H1 (cell line): ENCODE measurements around the gene DISC1. TPM values are rescaled to one million over a fixed set of nuclear protein-coding genes. Genes with fewer than 3 reads are reported as not detected.

Source experiments
- CTCF ChIA-PET: fragments of 300-600 bp; sonication (Branson Sonifier 250); formaldehyde crosslinking; loops from one replicate; lab custom pipeline; 2021; ENCODE audit not compliant: partially characterized antibody; lab: Charles Lee
- POLR2A ChIA-PET: fragments of 300-600 bp; sonication (Branson Sonifier 250); formaldehyde crosslinking; loops from one replicate; lab custom pipeline; 2021; ENCODE audit warnings: inconsistent platforms; ENCODE audit not compliant: partially characterized antibody; lab: Charles Lee
- DNase-seq, 2 experiments: peaks; one replicate each; pipeline versions ENCODE4 v3.0.0 to v3.0.0-alpha.2; 2010 to 2022; ENCODE audit warnings: low spot score in 2 of 2, low read depth in 1 of 2, mixed read lengths in 1 of 2
- FAIRE-seq: peaks from 2 replicates; lab custom pipeline; 2011; peaks lifted over from hg19 to GRCh38; lab: Jason Lieb, UNC
- H2AFZ ChIP-seq: 2 replicates; pipeline ENCODE4 v1.8.1; 2012; ENCODE audit warnings: low read length, inconsistent platforms
- H2AK5ac ChIP-seq: 2 replicates; pipeline ENCODE4 v1.6.1; 2013; ENCODE audit warnings: low read depth, low read length
- H2BK120ac ChIP-seq: replicated peaks from 2 replicates; pipeline ENCODE3; 2013; ENCODE audit warnings: low read depth, low read length, inconsistent platforms
- H2BK12ac ChIP-seq: 2 replicates; pipeline ENCODE4 v1.6.1; 2013; ENCODE audit warnings: low read depth, low read length
- H2BK15ac ChIP-seq: 2 replicates; pipeline ENCODE4 v1.6.1; 2013; ENCODE audit warnings: low read length
- H2BK20ac ChIP-seq: 2 replicates; pipeline ENCODE4 v1.6.1; 2013; ENCODE audit warnings: low read length
- H2BK5ac ChIP-seq: 2 replicates; pipeline ENCODE4 v1.6.1; 2013; ENCODE audit warnings: low read depth, low read length
- H3K14ac ChIP-seq: 2 replicates; pipeline ENCODE4 v1.6.1; 2013; ENCODE audit warnings: inconsistent platforms; ENCODE audit not compliant: insufficient read length
- H3K18ac ChIP-seq: 2 replicates; pipeline ENCODE4 v1.6.1; 2013; ENCODE audit warnings: low read length; ENCODE audit errors: extremely low read depth
- H3K23ac ChIP-seq: 2 replicates; pipeline ENCODE4 v1.6.1; 2013; ENCODE audit warnings: inconsistent platforms; ENCODE audit not compliant: insufficient read length
- H3K23me2 ChIP-seq: 2 replicates; pipeline ENCODE4 v1.6.1; 2013; ENCODE audit warnings: low read depth, low read length
- H3K27ac ChIP-seq: 2 replicates; pipeline ENCODE4 v1.6.1; 2011; ENCODE audit warnings: low read depth, low read length, inconsistent platforms
- H3K27me3 ChIP-seq, 4 experiments: replicated peaks in 1 of 4; 1 replicate in 1 of 4; 2 replicates in 3 of 4; pipeline versions ENCODE4 v1.6.1 to v1.8.1; 2011 to 2013; ENCODE audit warnings: low read length in 3 of 4, mild to moderate bottlenecking in 3 of 4, inconsistent platforms in 2 of 4, mixed read lengths in 2 of 4, moderate library complexity in 1 of 4; ENCODE audit not compliant: control insufficient read depth in 3 of 4, insufficient read depth in 3 of 4; ENCODE audit errors: extremely low read depth in 1 of 4
- H3K36me3 ChIP-seq, 4 experiments: 2 replicates each; pipeline versions ENCODE4 v1.6.1 to v1.8.1; 2011 to 2013; ENCODE audit warnings: mild to moderate bottlenecking in 4 of 4, low read length in 3 of 4, moderate library complexity in 2 of 4, control low read depth in 1 of 4, inconsistent platforms in 1 of 4; ENCODE audit not compliant: insufficient read depth in 4 of 4, control insufficient read depth in 2 of 4
- H3K4ac ChIP-seq: replicated peaks from 2 replicates; pipeline ENCODE3; 2013; ENCODE audit warnings: low read length, low read depth, mixed read lengths, inconsistent platforms; ENCODE audit not compliant: insufficient read length
- H3K4me1 ChIP-seq, 4 experiments: replicated peaks in 1 of 4; 1 replicate in 1 of 4; 2 replicates in 3 of 4; pipeline versions ENCODE4 v1.6.1 to v1.8.1; 2011 to 2013; ENCODE audit warnings: low read length in 3 of 4, inconsistent platforms in 2 of 4, mixed read lengths in 1 of 4; ENCODE audit not compliant: insufficient read depth in 4 of 4, control insufficient read depth in 3 of 4
- H3K4me2 ChIP-seq, 2 experiments: 2 replicates each; pipeline versions ENCODE4 v1.6.1 to v1.8.1; 2011 to 2013; ENCODE audit warnings: low read depth in 2 of 2, low read length in 2 of 2, control low read depth in 1 of 2, inconsistent platforms in 1 of 2, mild to moderate bottlenecking in 1 of 2; ENCODE audit not compliant: insufficient read depth in 1 of 2
- H3K4me3 ChIP-seq, 4 experiments: fragments of 200-600, 300-600 bp in 1 of 4; sonication (generic), shearing (Covaris generic), sonication (Bioruptor Twin) in 1 of 4; 2 replicates each; pipeline versions ENCODE4 v1.5.1 to v1.8.1; 2011 to 2016; ENCODE audit warnings: low read length in 4 of 4, low read depth in 3 of 4, control low read depth in 2 of 4, inconsistent platforms in 2 of 4, mild to moderate bottlenecking in 2 of 4, mixed read lengths in 1 of 4, moderate library complexity in 1 of 4; ENCODE audit not compliant: insufficient read depth in 2 of 4; ENCODE audit errors: extremely low read depth in 1 of 4
- H3K56ac ChIP-seq: replicated peaks from 2 replicates; pipeline ENCODE3; 2013; ENCODE audit warnings: low read depth, mild to moderate bottlenecking, mixed read lengths, low read length, inconsistent platforms; ENCODE audit not compliant: insufficient read length
- H3K79me1 ChIP-seq: 2 replicates; pipeline ENCODE4 v1.6.1; 2013; ENCODE audit warnings: low read depth, low read length, control low read depth
- H3K79me2 ChIP-seq, 2 experiments: 2 replicates each; pipeline versions ENCODE4 v1.6.1 to v1.8.1; 2012 to 2013; ENCODE audit warnings: low read length in 2 of 2, mild to moderate bottlenecking in 2 of 2, inconsistent platforms in 1 of 2; ENCODE audit not compliant: insufficient read depth in 2 of 2, control insufficient read depth in 1 of 2
- H3K9ac ChIP-seq, 4 experiments: replicated peaks in 1 of 4; 1 replicate in 1 of 4; 2 replicates in 3 of 4; pipeline versions ENCODE4 v1.6.1 to v1.8.1; 2011 to 2013; ENCODE audit warnings: low read depth in 3 of 4, low read length in 3 of 4, control low read depth in 2 of 4, mild to moderate bottlenecking in 2 of 4, moderate library complexity in 2 of 4, inconsistent platforms in 1 of 4; ENCODE audit errors: extremely low read depth in 1 of 4
- H3K9me3 ChIP-seq, 2 experiments: 2 replicates each; pipeline versions ENCODE4 v1.6.1 to v1.8.1; 2012 to 2013; ENCODE audit warnings: mild to moderate bottlenecking in 2 of 2, moderate library complexity in 2 of 2, control low read depth in 1 of 2, inconsistent platforms in 1 of 2, low read depth in 1 of 2, low read length in 1 of 2, mixed read lengths in 1 of 2; ENCODE audit not compliant: insufficient read depth in 2 of 2
- H4K20me1 ChIP-seq, 2 experiments: replicated peaks in 1 of 2; 2 replicates each; pipeline versions ENCODE3 to v1.8.1; 2011 to 2013; ENCODE audit warnings: inconsistent platforms in 2 of 2, low read length in 2 of 2, mild to moderate bottlenecking in 1 of 2; ENCODE audit not compliant: insufficient read depth in 2 of 2, control insufficient read depth in 1 of 2
- H4K5ac ChIP-seq: 2 replicates; pipeline ENCODE4 v1.6.1; 2013; ENCODE audit warnings: low read length, low read depth, mixed read lengths, inconsistent platforms; ENCODE audit not compliant: insufficient read length
- H4K8ac ChIP-seq: 2 replicates; pipeline ENCODE4 v1.8.0; 2013; ENCODE audit warnings: mild to moderate bottlenecking, moderate library complexity, low read length, inconsistent platforms; ENCODE audit not compliant: insufficient read depth; ENCODE audit errors: extremely low read depth
- H4K91ac ChIP-seq: replicated peaks from 2 replicates; pipeline ENCODE3; 2013; ENCODE audit warnings: low read length, mixed read lengths, inconsistent platforms; ENCODE audit not compliant: insufficient read length
- TAF1 ChIP-seq: IDR thresholded peaks from 2 replicates; pipeline ENCODE4 v1.6.1; 2011; ENCODE audit warnings: mild to moderate bottlenecking, low read depth, low read length
- polyA plus RNA-seq, 7 experiments: library from polyadenylated mRNA; depleted of rRNA in 3 of 7; stranded (reverse) in 5 of 7; unstranded in 2 of 7; fragments of >200 nt in 5 of 7; fragments of 200-250 nt in 2 of 7; gene quantifications; 1 replicate in 5 of 7; 2 replicates in 1 of 7; 4 replicates in 1 of 7; pipeline versions ENCODE4 v1.2.1 to v1.2.3, GENCODE V29; 2011 to 2013; ENCODE audit warnings: missing spikeins in 2 of 7, mixed read lengths in 2 of 7
- total RNA-seq: library from RNA; stranded (reverse); fragmentation: NEBNext Ultra II Directional; extraction: Animal tissue kit (Norgen Biotek cat#: 25700); gene quantifications from 2 replicates; pipeline ENCODE4 v1.2.1, GENCODE V29; 2021

DISC1 gene
- total and polyA plus RNA-seq, 2 of the 8 experiments (the other 6 are each of a cell fraction or from before 2014, with no cell fraction given) = 1.1 to 3.5 TPM

GRCh38 chr1:231714440-231714839 lies 87.8 kb downstream of the DISC1 start:
- Histone ChIP-seq H3K79me2 (no peaks in the 10 kb centered on the region), H2BK20ac (no peak overlapping the region), H4K5ac (no peak overlapping the region), H3K4ac (no peak overlapping the region), H3K4me1 (peaks cover 0 to 3% (median 1%) of the 10 kb centered on the region in 4 experiments; a peak in 2 of 7 replicates), H3K56ac (no peak overlapping the region), H3K23ac (no peak overlapping the region), H4K91ac (no peak overlapping the region), H3K18ac (no peak overlapping the region), H2AK5ac (no peak overlapping the region), H3K36me3 (no peaks in the 10 kb centered on the region), H2BK12ac (no peak overlapping the region), H3K23me2 (no peaks in the 10 kb centered on the region)
- FAIRE-seq = no peak
- no peak for TF ChIP-seq TAF1
- TF ChIP-seq, all 59 proteins: peak for 0
- ChIA-PET POLR2A (no interaction called here), CTCF (interaction anchor here (1.5 to 1.7 kb wide), 2 partner anchors 43 to 70 kb away, joined by 3 to 7 read pairs; no protein-coding TSS in a partner anchor)
- Histone ChIP-seq H3K4me3 (no peak overlapping the region), H2BK15ac (no peak overlapping the region), H2AFZ (no peak overlapping the region), H3K27ac (no peak overlapping the region), H3K79me1 (no peaks in the 10 kb centered on the region), H4K20me1 (no peaks in the 10 kb centered on the region), H3K9ac (no peak overlapping the region), H3K27me3 (no peaks in the 10 kb centered on the region), H3K14ac (no peak overlapping the region), H3K9me3 (no peaks in the 10 kb centered on the region), H3K4me2 (no peak overlapping the region), H4K8ac (no peak overlapping the region), H2BK5ac (no peak overlapping the region), H2BK120ac (no peak overlapping the region)
- DNase-seq = no peak
